GM12878 (cell line): Measurements from ENCODE around the gene ASTL. TPM values are rescaled to one million over a fixed set of nuclear protein-coding genes. Genes with fewer than 3 reads are reported as not detected.
A peak's percentile ranks its signal among the peaks of the same experiment; 100 is the strongest.

Experiments used
- CHD4 ChIP-seq: fragments of 200-600 bp; sonication (generic); IDR thresholded peaks from 2 replicates; pipeline ENCODE4 v1.6.1; 2016; ENCODE audit warnings: mild to moderate bottlenecking
- CREB1 ChIP-seq: IDR thresholded peaks from 2 replicates; pipeline ENCODE4 v1.6.1; 2012; ENCODE audit warnings: low read depth, mild to moderate bottlenecking, inconsistent platforms
- DPF2 ChIP-seq: fragments of 450-650 bp; IDR thresholded peaks from 2 replicates; pipeline ENCODE4 v1.6.1; 2017; ENCODE audit warnings: mild to moderate bottlenecking
- FOXK2 ChIP-seq: fragments of 450-650 bp; IDR thresholded peaks from 2 replicates; pipeline ENCODE4 v1.6.1; 2017; ENCODE audit warnings: mild to moderate bottlenecking, moderate library complexity
- FOXM1 ChIP-seq: IDR thresholded peaks from 2 replicates; pipeline ENCODE4 v1.6.1; 2012; ENCODE audit warnings: low read depth, mild to moderate bottlenecking, inconsistent platforms, low read length, moderate library complexity
- HCFC1 ChIP-seq: fragments of 150-350 bp; IDR thresholded peaks from 2 replicates; pipeline ENCODE4 v1.6.1; 2014; ENCODE audit warnings: low read length
- IKZF2 ChIP-seq, 2 experiments: fragments of 450-650 bp; IDR thresholded peaks; 2 replicates each; pipeline ENCODE4 v1.6.1; 2017; ENCODE audit warnings: mild to moderate bottlenecking in 2 of 2, moderate library complexity in 2 of 2
- NBN ChIP-seq: fragments of 450-650 bp; IDR thresholded peaks from 2 replicates; pipeline ENCODE4 v1.6.1; 2016
- NR2F1 ChIP-seq: fragments of 450-650 bp; conservative IDR thresholded peaks from 2 replicates; pipeline ENCODE4 v1.6.1; 2017; ENCODE audit warnings: mild to moderate bottlenecking
- RBBP5 ChIP-seq: fragments of 200-600 bp; sonication (generic); conservative IDR thresholded peaks from 2 replicates; pipeline ENCODE4 v1.6.1; 2016
- RELA ChIP-seq: fragments of 450-650 bp; IDR thresholded peaks from 2 replicates; pipeline ENCODE4 v1.8.0; 2014; ENCODE audit warnings: borderline replicate concordance; ENCODE audit not compliant: partially characterized antibody
- SIN3A ChIP-seq: IDR thresholded peaks from 2 replicates; pipeline ENCODE4 v1.6.1; 2012; ENCODE audit warnings: low read depth, low read length, improper control_type of control experiment
- SREBF2 ChIP-seq: IDR thresholded peaks from 2 replicates; pipeline ENCODE4 v1.6.1; 2012; ENCODE audit warnings: mild to moderate bottlenecking, low read length
- SRF ChIP-seq, 2 experiments: IDR thresholded peaks; 2 replicates each; pipeline ENCODE4 v1.6.1; 2011; ENCODE audit warnings: low read depth in 2 of 2, low read length in 2 of 2, mild to moderate bottlenecking in 1 of 2, moderate library complexity in 1 of 2
- TCF12 ChIP-seq: IDR thresholded peaks from 2 replicates; pipeline ENCODE4 v1.6.1; 2011; ENCODE audit warnings: low read depth, mild to moderate bottlenecking, low read length
- ZBED1 ChIP-seq: IDR thresholded peaks from 2 replicates; pipeline ENCODE4 v1.6.1; 2016; ENCODE audit warnings: borderline replicate concordance
- ZNF24 ChIP-seq: fragments of 450-650 bp; IDR thresholded peaks from 2 replicates; pipeline ENCODE4 v1.6.1; 2017; ENCODE audit warnings: antibody characterized with exemption, mild to moderate bottlenecking
- polyA plus RNA-seq, 11 experiments: library from polyadenylated mRNA; depleted of rRNA in 4 of 11; unstranded in 6 of 11; stranded (reverse) in 5 of 11; fragments of >200 nt; fragmentation: Nextera tagmentation in 4 of 11; fragmentation: Illumina TruSeq in 1 of 11; extraction: Ambion mirVana in 4 of 11; extraction: Trizol in 1 of 11; gene quantifications; 1 replicate in 1 of 11; 2 replicates in 10 of 11; pipeline versions ENCODE4 v1.2.1 to v1.2.3, GENCODE V29; 2011 to 2016; ENCODE audit warnings: inconsistent platforms in 2 of 11, missing spikeins in 2 of 11, low read depth in 1 of 11
- total RNA-seq, 4 experiments: library from RNA; depleted of rRNA in 3 of 4; stranded (reverse); fragments of >200 nt in 3 of 4; fragmentation: Illumina TruSeq in 1 of 4; extraction: Trizol in 1 of 4; gene quantifications; 2 replicates each; pipeline versions ENCODE4 v1.2.1 to v1.2.3, GENCODE V29; 2013 to 2021
- TF ChIP-seq, protein P1 (sequence below): fragments of 450-650 bp; IDR thresholded peaks from 2 replicates; pipeline ENCODE4 v1.6.1; 2018; ENCODE audit warnings: borderline replicate concordance, mild to moderate bottlenecking; ENCODE audit not compliant: partially characterized antibody
- TF ChIP-seq, protein P2 (sequence below): fragments of 450-650 bp; formaldehyde crosslinking; IDR thresholded peaks from 2 replicates; pipeline ENCODE4 v1.4.0; 2022; ENCODE audit warnings: mild to moderate bottlenecking, moderate library complexity
- TF ChIP-seq, protein P3 (sequence below): fragments of 450-650 bp; IDR thresholded peaks from 2 replicates; pipeline ENCODE4 v1.6.1; 2014; ENCODE audit warnings: mild to moderate bottlenecking
- TF ChIP-seq, protein P4 (sequence below): IDR thresholded peaks from 2 replicates; pipeline ENCODE4 v1.6.1; 2011; ENCODE audit warnings: low read depth, low read length, improper control_type of control experiment, borderline replicate concordance
- TF ChIP-seq, protein P5 (sequence below): IDR thresholded peaks from 2 replicates; pipeline ENCODE4 v1.6.1; 2012; ENCODE audit warnings: low read length, inconsistent platforms

ASTL gene
- total and polyA plus RNA-seq, 10 of the 15 experiments (the other 5 are each of a cell fraction or from before 2014, with no cell fraction given) = 0.18 to 1.0 (median 0.38) TPM; not detected in 4

DNA sequence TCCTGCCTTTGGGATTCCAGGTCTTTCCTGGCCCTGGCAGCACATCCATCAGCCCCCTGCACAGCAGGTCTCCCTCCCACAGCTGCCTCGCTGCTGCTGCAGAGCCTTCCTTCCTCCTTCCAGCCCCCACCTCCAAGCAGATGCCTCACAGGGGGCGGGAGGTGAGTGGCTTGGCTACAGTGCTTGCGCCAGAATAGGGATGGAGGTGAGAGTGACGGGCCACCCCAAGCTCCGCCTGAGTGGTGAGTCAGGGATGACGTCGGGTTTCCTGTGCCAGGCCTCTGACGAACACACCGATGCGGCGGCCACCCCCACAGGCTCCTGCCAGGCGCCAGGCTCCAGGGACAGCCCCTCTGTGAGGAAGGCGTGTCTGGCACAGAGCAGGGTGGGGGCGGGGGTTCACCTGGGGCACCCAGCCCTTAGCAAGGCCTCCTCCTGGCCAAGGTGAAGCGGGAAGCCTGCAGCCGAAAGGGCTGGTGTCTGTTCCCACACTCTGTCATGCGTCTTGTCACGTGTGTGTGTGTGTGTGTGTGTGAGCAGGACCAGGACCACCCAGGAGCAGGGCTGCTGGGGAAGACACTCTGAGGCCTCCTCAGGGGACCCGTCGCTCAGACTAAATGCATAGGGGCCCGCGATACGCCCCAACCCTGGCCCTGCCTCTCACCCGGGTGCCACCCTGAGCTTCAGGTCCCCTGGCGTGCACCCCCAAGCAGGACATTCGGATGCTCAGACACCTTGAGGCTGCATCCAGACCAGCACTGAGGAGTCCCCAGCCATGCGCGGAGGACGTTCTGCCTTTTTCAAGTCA is 10.3 kb upstream of the ASTL start (continued):
- TF ChIP-seq, protein P1, sequence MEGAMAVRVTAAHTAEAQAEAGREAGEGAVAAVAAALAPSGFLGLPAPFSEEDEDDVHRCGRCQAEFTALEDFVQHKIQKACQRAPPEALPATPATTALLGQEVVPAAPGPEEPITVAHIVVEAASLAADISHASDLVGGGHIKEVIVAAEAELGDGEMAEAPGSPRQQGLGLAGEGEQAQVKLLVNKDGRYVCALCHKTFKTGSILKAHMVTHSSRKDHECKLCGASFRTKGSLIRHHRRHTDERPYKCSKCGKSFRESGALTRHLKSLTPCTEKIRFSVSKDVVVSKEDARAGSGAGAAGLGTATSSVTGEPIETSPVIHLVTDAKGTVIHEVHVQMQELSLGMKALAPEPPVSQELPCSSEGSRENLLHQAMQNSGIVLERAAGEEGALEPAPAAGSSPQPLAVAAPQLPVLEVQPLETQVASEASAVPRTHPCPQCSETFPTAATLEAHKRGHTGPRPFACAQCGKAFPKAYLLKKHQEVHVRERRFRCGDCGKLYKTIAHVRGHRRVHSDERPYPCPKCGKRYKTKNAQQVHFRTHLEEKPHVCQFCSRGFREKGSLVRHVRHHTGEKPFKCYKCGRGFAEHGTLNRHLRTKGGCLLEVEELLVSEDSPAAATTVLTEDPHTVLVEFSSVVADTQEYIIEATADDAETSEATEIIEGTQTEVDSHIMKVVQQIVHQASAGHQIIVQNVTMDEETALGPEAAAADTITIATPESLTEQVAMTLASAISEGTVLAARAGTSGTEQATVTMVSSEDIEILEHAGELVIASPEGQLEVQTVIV = no peak
- TF ChIP-seq, protein P2, sequence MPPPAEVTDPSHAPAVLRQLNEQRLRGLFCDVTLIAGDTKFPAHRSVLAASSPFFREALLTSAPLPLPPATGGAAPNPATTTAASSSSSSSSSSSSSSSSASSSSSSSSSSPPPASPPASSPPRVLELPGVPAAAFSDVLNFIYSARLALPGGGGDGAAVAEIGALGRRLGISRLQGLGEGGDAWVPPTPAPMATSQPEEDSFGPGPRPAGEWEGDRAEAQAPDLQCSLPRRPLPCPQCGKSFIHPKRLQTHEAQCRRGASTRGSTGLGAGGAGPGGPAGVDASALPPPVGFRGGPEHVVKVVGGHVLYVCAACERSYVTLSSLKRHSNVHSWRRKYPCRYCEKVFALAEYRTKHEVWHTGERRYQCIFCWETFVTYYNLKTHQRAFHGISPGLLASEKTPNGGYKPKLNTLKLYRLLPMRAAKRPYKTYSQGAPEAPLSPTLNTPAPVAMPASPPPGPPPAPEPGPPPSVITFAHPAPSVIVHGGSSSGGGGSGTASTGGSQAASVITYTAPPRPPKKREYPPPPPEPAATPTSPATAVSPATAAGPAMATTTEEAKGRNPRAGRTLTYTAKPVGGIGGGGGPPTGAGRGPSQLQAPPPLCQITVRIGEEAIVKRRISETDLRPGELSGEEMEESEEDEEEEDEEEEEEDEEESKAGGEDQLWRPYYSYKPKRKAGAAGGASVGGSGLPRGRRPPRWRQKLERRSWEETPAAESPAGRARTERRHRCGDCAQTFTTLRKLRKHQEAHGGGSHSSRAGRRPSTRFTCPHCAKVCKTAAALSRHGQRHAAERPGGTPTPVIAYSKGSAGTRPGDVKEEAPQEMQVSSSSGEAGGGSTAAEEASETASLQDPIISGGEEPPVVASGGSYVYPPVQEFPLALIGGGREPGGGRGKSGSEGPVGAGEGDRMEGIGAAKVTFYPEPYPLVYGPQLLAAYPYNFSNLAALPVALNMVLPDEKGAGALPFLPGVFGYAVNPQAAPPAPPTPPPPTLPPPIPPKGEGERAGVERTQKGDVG (CRISPR knock-in tag) = no peak
- TF ChIP-seq, protein P3, sequence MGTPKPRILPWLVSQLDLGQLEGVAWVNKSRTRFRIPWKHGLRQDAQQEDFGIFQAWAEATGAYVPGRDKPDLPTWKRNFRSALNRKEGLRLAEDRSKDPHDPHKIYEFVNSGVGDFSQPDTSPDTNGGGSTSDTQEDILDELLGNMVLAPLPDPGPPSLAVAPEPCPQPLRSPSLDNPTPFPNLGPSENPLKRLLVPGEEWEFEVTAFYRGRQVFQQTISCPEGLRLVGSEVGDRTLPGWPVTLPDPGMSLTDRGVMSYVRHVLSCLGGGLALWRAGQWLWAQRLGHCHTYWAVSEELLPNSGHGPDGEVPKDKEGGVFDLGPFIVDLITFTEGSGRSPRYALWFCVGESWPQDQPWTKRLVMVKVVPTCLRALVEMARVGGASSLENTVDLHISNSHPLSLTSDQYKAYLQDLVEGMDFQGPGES = no peak
- TF ChIP-seq CHD4 (no peak), ZBED1 (no peak), DPF2 (peak; percentile 82; the same call in 1 of the 2 replicates), RBBP5 (no peak), SRF (IDR thresholded peaks at IDR 0.05; ENCODE audit: low read depth in 2 of 2, low read length in 2 of 2) (no peak), SIN3A (no peak), IKZF2 (IDR thresholded peaks at IDR 0.05) (peak; percentile 76 to 87; a peak in 3 of 4 replicates), TCF12 (no peak; the same call in 1 of the 2 replicates), NBN (peak; percentile 95), CREB1 (no peak), FOXM1 (no peak), FOXK2 (no peak), NR2F1 (0 out of 2 replicates have a peak, but pooled peaks have one; percentile 53), HCFC1 (no peak), SREBF2 (no peak), ZNF24 (no peak), RELA (peak; percentile 39)
- TF ChIP-seq, protein P4, sequence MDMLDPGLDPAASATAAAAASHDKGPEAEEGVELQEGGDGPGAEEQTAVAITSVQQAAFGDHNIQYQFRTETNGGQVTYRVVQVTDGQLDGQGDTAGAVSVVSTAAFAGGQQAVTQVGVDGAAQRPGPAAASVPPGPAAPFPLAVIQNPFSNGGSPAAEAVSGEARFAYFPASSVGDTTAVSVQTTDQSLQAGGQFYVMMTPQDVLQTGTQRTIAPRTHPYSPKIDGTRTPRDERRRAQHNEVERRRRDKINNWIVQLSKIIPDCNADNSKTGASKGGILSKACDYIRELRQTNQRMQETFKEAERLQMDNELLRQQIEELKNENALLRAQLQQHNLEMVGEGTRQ = no peak
- TF ChIP-seq, protein P5, sequence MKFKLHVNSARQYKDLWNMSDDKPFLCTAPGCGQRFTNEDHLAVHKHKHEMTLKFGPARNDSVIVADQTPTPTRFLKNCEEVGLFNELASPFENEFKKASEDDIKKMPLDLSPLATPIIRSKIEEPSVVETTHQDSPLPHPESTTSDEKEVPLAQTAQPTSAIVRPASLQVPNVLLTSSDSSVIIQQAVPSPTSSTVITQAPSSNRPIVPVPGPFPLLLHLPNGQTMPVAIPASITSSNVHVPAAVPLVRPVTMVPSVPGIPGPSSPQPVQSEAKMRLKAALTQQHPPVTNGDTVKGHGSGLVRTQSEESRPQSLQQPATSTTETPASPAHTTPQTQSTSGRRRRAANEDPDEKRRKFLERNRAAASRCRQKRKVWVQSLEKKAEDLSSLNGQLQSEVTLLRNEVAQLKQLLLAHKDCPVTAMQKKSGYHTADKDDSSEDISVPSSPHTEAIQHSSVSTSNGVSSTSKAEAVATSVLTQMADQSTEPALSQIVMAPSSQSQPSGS = no peak
